ENCODE data around the gene POLR1A.

- no peak for TF ChIP-seq POLR2A (IDR thresholded peaks at IDR 0.05)
- TF ChIP-seq CTCF (IDR thresholded peaks at IDR 0.05) = no peak
Observed at GRCh38 chr2:86031151-86031550, 74.5 kb downstream of the POLR1A start.
